K562 (cell line): ENCODE measurements around the gene ASF1B.

Source experiments
- BACH1 ChIP-seq: fragments of 200-800 bp; sonication (Bioruptor generic); IDR thresholded peaks from 2 replicates; pipeline ENCODE4 v1.6.1; 2016; ENCODE audit warnings: missing genetic modification characterization, missing compliant biosample characterization
- EP300 ChIP-seq: IDR thresholded peaks from 2 replicates; pipeline ENCODE4 v1.6.1; 2012; ENCODE audit warnings: low read length, improper control_type of control experiment
- RBM39 ChIP-seq: fragments of 200-400 bp; formaldehyde crosslinking; optimal IDR thresholded peaks from 2 replicates; pipeline ENCODE3; 2018; ENCODE audit warnings: low read depth, low read length
- SAFB2 ChIP-seq: fragments of 200-400 bp; formaldehyde crosslinking; IDR thresholded peaks from 2 replicates; pipeline ENCODE4 v1.6.1; 2018; ENCODE audit warnings: borderline replicate concordance, low read length, low read depth, moderate library complexity; ENCODE audit not compliant: severe bottlenecking
- TF ChIP-seq, protein P1 (sequence below): sonication (generic); formaldehyde crosslinking; IDR thresholded peaks from 2 replicates; pipeline ENCODE4 v1.9.0; 2022; ENCODE audit warnings: mild to moderate bottlenecking, missing genetic modification reagents
- TF ChIP-seq, protein P2 (sequence below): sonication (generic); formaldehyde crosslinking; IDR thresholded peaks from 2 replicates; pipeline ENCODE4 v1.5.0; 2020; ENCODE audit warnings: missing genetic modification reagents
- TF ChIP-seq, protein P3 (sequence below): sonication (generic); IDR thresholded peaks from 2 replicates; pipeline ENCODE4 v1.6.1; 2016
- TF ChIP-seq, protein P4 (sequence below): fragments of 200-600 bp; sonication (generic); IDR thresholded peaks from one replicate; pipeline ENCODE4 v1.6.1; 2012; ENCODE audit warnings: mild to moderate bottlenecking, low read depth, low read length, inconsistent platforms

- TF ChIP-seq, protein P1, sequence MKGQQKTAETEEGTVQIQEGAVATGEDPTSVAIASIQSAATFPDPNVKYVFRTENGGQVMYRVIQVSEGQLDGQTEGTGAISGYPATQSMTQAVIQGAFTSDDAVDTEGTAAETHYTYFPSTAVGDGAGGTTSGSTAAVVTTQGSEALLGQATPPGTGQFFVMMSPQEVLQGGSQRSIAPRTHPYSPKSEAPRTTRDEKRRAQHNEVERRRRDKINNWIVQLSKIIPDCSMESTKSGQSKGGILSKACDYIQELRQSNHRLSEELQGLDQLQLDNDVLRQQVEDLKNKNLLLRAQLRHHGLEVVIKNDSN (CRISPR knock-in tag), result no peak
- TF ChIP-seq SAFB2, result no peak
- TF ChIP-seq, protein P2, sequence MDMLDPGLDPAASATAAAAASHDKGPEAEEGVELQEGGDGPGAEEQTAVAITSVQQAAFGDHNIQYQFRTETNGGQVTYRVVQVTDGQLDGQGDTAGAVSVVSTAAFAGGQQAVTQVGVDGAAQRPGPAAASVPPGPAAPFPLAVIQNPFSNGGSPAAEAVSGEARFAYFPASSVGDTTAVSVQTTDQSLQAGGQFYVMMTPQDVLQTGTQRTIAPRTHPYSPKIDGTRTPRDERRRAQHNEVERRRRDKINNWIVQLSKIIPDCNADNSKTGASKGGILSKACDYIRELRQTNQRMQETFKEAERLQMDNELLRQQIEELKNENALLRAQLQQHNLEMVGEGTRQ (CRISPR knock-in tag), result no peak
- TF ChIP-seq, protein P3, sequence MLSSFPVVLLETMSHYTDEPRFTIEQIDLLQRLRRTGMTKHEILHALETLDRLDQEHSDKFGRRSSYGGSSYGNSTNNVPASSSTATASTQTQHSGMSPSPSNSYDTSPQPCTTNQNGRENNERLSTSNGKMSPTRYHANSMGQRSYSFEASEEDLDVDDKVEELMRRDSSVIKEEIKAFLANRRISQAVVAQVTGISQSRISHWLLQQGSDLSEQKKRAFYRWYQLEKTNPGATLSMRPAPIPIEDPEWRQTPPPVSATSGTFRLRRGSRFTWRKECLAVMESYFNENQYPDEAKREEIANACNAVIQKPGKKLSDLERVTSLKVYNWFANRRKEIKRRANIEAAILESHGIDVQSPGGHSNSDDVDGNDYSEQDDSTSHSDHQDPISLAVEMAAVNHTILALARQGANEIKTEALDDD, result no peak
- TF ChIP-seq RBM39, result no peak
- TF ChIP-seq BACH1 (tag), result no peak
- TF ChIP-seq, protein P4, sequence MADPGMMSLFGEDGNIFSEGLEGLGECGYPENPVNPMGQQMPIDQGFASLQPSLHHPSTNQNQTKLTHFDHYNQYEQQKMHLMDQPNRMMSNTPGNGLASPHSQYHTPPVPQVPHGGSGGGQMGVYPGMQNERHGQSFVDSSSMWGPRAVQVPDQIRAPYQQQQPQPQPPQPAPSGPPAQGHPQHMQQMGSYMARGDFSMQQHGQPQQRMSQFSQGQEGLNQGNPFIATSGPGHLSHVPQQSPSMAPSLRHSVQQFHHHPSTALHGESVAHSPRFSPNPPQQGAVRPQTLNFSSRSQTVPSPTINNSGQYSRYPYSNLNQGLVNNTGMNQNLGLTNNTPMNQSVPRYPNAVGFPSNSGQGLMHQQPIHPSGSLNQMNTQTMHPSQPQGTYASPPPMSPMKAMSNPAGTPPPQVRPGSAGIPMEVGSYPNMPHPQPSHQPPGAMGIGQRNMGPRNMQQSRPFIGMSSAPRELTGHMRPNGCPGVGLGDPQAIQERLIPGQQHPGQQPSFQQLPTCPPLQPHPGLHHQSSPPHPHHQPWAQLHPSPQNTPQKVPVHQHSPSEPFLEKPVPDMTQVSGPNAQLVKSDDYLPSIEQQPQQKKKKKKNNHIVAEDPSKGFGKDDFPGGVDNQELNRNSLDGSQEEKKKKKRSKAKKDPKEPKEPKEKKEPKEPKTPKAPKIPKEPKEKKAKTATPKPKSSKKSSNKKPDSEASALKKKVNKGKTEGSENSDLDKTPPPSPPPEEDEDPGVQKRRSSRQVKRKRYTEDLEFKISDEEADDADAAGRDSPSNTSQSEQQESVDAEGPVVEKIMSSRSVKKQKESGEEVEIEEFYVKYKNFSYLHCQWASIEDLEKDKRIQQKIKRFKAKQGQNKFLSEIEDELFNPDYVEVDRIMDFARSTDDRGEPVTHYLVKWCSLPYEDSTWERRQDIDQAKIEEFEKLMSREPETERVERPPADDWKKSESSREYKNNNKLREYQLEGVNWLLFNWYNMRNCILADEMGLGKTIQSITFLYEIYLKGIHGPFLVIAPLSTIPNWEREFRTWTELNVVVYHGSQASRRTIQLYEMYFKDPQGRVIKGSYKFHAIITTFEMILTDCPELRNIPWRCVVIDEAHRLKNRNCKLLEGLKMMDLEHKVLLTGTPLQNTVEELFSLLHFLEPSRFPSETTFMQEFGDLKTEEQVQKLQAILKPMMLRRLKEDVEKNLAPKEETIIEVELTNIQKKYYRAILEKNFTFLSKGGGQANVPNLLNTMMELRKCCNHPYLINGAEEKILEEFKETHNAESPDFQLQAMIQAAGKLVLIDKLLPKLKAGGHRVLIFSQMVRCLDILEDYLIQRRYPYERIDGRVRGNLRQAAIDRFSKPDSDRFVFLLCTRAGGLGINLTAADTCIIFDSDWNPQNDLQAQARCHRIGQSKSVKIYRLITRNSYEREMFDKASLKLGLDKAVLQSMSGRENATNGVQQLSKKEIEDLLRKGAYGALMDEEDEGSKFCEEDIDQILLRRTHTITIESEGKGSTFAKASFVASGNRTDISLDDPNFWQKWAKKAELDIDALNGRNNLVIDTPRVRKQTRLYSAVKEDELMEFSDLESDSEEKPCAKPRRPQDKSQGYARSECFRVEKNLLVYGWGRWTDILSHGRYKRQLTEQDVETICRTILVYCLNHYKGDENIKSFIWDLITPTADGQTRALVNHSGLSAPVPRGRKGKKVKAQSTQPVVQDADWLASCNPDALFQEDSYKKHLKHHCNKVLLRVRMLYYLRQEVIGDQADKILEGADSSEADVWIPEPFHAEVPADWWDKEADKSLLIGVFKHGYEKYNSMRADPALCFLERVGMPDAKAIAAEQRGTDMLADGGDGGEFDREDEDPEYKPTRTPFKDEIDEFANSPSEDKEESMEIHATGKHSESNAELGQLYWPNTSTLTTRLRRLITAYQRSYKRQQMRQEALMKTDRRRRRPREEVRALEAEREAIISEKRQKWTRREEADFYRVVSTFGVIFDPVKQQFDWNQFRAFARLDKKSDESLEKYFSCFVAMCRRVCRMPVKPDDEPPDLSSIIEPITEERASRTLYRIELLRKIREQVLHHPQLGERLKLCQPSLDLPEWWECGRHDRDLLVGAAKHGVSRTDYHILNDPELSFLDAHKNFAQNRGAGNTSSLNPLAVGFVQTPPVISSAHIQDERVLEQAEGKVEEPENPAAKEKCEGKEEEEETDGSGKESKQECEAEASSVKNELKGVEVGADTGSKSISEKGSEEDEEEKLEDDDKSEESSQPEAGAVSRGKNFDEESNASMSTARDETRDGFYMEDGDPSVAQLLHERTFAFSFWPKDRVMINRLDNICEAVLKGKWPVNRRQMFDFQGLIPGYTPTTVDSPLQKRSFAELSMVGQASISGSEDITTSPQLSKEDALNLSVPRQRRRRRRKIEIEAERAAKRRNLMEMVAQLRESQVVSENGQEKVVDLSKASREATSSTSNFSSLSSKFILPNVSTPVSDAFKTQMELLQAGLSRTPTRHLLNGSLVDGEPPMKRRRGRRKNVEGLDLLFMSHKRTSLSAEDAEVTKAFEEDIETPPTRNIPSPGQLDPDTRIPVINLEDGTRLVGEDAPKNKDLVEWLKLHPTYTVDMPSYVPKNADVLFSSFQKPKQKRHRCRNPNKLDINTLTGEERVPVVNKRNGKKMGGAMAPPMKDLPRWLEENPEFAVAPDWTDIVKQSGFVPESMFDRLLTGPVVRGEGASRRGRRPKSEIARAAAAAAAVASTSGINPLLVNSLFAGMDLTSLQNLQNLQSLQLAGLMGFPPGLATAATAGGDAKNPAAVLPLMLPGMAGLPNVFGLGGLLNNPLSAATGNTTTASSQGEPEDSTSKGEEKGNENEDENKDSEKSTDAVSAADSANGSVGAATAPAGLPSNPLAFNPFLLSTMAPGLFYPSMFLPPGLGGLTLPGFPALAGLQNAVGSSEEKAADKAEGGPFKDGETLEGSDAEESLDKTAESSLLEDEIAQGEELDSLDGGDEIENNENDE, result no peak
- no peak for TF ChIP-seq EP300
Measured at GRCh38 chr19:14111486-14111885, 24.9 kb downstream of the ASF1B start.
